ENCODE results near the gene PPIAL4G.
"Not testable (repeated sequence)": the region's sequence is repeated elsewhere in the genome, so short reads cannot be mapped to it uniquely, and the experiment has no call there.

Gene PPIAL4G

GRCh38 chr1:148483029-148483428 lies at the start of gene PPIAL4G:
Gene PPIAL4G, minus strand, starts transcription at chr1:148483302. Its CDS starts 50 bp downstream, at chr1:148483252.
- not testable (repeated sequence) for DNase-seq (ENCODE audit: extremely low read depth in 1 of 2, low read depth in 1 of 2)

GRCh38 chr1:148532158-148532557 lies 49.1 kb upstream of the PPIAL4G start:
- DNase-seq (ENCODE audit: extremely low read depth in 1 of 2, low read depth in 1 of 2) = not testable (repeated sequence)

- peak; percentile 32 to 38 for DNase-seq (ENCODE audit: extremely low read depth in 1 of 2, low read depth in 1 of 2)
Measured at GRCh38 chr1:148529101-148529567, 46.0 kb upstream of the PPIAL4G start.

- DNase-seq (ENCODE audit: extremely low read depth in 1 of 2, low read depth in 1 of 2) = not testable (repeated sequence)
Measured at GRCh38 chr1:148528591-148528990, 45.5 kb upstream of the PPIAL4G start.

- not testable (repeated sequence) for DNase-seq (ENCODE audit: extremely low read depth in 1 of 2, low read depth in 1 of 2)
Measured at GRCh38 chr1:148526587-148526986, 43.5 kb upstream of the PPIAL4G start.

GRCh38 chr1:148523205-148524144 lies 40.4 kb upstream of the PPIAL4G start:
- DNase-seq (ENCODE audit: extremely low read depth in 1 of 2, low read depth in 1 of 2) = not testable (repeated sequence)

- DNase-seq (ENCODE audit: extremely low read depth in 1 of 2, low read depth in 1 of 2) = peak; percentile 66 to 86
Measured at GRCh38 chr1:148522561-148523204, 39.6 kb upstream of the PPIAL4G start.

GRCh38 chr1:148522072-148522471 lies 39.0 kb upstream of the PPIAL4G start:
- peak; percentile 58 to 61 for DNase-seq (ENCODE audit: extremely low read depth in 1 of 2, low read depth in 1 of 2)

- DNase-seq (ENCODE audit: extremely low read depth in 1 of 2, low read depth in 1 of 2) = not testable (repeated sequence)
Measured at GRCh38 chr1:148514310-148514709, 31.2 kb upstream of the PPIAL4G start.

- DNase-seq (ENCODE audit: extremely low read depth in 1 of 2, low read depth in 1 of 2) = not testable (repeated sequence)
Measured at GRCh38 chr1:148512571-148513184, 29.6 kb upstream of the PPIAL4G start.

GRCh38 chr1:148493933-148494332 lies 10.8 kb upstream of the PPIAL4G start:
- not testable (repeated sequence) for DNase-seq (ENCODE audit: extremely low read depth in 1 of 2, low read depth in 1 of 2)

- peak in 1 of 2 donors; percentile 0 for DNase-seq (ENCODE audit: extremely low read depth in 1 of 2, low read depth in 1 of 2)
Measured at GRCh38 chr1:148481134-148481533, 2.0 kb downstream of the PPIAL4G start.

- DNase-seq (ENCODE audit: extremely low read depth in 1 of 2, low read depth in 1 of 2) = not testable (repeated sequence)
Measured at GRCh38 chr1:148459694-148460093, 23.4 kb downstream of the PPIAL4G start.

GRCh38 chr1:148458901-148459581 lies 24.1 kb downstream of the PPIAL4G start:
- peak in 1 of 2 donors; percentile 14 for DNase-seq (ENCODE audit: extremely low read depth in 1 of 2, low read depth in 1 of 2)

- DNase-seq (ENCODE audit: extremely low read depth in 1 of 2, low read depth in 1 of 2) = peak; percentile 11 to 23
Measured at GRCh38 chr1:148458398-148458797, 24.7 kb downstream of the PPIAL4G start.

GRCh38 chr1:148452845-148453244 lies 30.3 kb downstream of the PPIAL4G start:
- DNase-seq (ENCODE audit: extremely low read depth in 1 of 2, low read depth in 1 of 2) = not testable (repeated sequence)

- DNase-seq (ENCODE audit: extremely low read depth in 1 of 2, low read depth in 1 of 2) = not testable (repeated sequence)
Measured at GRCh38 chr1:148439654-148440325, 43.3 kb downstream of the PPIAL4G start.

- DNase-seq (ENCODE audit: extremely low read depth in 1 of 2, low read depth in 1 of 2) = no peak
Measured at GRCh38 chr1:148435406-148435805, 47.7 kb downstream of the PPIAL4G start.

- DNase-seq (ENCODE audit: extremely low read depth in 1 of 2, low read depth in 1 of 2) = no peak
Measured at GRCh38 chr1:148434832-148435231, 48.3 kb downstream of the PPIAL4G start.

- DNase-seq (ENCODE audit: extremely low read depth in 1 of 2, low read depth in 1 of 2) = not testable (repeated sequence)
Measured at GRCh38 chr1:148432916-148433317, 50.2 kb downstream of the PPIAL4G start.
